Forelimb muscle (tissue), 1 donor: ENCODE measurements around the gene SRRM4. TPM values are rescaled to one million over a fixed set of nuclear protein-coding genes. Genes with fewer than 3 reads are reported as not detected.
"Not testable (repeated sequence)": the region's sequence is repeated elsewhere in the genome, so short reads cannot be mapped to it uniquely, and the experiment has no call there.

Experiments
- DNase-seq: peaks from one replicate; pipeline ENCODE4 v3.0.0-alpha.2; 2013; ENCODE audit warnings: low read depth
- polyA plus RNA-seq: library from polyadenylated mRNA; unstranded; fragments of 120-200 nt; gene quantifications from one replicate; pipeline ENCODE4 v1.2.1, GENCODE V29; 2013; ENCODE audit not compliant: insufficient read length

Gene SRRM4
- polyA plus RNA-seq, 1 donor, result 0.22 TPM

DNA sequence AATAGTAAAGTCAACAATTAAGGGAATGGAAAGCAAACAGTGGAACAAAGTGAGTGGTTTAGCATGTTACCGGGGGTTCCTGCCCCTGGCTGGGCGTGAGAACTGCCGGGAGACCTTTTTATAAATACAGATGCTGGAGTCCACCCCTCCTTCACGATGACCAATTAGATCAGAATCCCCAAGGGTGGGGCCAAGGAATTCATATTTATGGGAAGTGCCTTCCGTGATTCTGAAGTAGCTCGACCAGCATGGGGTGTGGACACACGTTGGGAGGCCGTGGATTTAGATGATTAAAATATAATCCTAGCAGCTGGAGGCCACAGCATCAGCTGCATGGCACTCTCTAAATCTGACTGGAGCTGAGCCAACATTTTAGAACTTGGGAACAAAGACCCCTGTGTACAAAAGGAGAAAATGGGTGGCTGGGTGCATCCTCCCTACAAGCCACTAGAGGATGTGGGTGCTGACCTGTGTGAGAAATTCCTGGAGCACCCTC is 87.9 kb downstream of the SRRM4 start:
- no peak for DNase-seq

DNA sequence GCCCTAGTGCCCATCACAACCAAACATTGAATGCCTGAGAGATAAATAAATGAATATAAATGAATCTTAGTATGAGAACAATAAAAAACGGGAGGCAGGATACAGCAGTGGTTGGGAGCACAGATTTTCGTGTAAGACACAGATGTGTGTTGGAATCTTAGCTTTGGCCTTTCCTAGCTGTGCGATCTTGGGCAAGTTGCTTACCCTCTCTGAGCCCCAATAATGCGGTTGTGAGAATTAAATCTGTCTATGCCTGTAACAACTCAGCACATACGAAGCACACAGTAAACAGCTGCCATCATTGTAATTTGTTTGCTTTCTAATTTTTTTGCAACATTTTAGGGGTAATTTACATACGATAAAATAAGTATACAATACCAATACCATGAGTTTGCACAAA is 89.8 kb downstream of the SRRM4 start:
- DNase-seq, result no peak

DNA sequence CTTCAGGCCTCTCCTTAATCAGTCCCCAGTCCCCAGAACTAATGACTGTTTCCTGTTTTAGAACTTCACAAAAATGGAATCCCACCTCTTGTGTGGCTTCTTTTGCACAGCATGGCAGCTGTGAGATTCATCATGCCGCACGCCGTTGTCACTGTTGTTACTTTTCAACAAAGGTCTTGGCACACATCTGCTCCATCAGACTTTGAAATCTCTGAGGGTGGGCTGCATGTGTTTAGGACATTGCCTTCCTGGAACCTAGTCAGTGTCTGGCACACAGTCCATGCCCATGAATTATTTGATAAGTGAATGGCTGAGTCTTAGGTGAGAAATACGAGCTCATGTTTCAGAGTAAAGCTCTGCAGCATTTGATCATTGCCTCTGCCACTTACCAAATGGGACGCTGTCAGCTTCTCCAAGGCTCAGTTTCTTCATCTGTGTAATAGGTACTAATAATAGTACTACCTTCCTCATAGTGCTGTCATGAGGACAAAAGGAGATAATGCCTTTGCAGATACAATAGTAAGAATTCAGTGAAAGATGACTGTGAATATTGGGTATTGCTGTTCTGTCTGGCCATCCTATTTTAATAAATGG is 90.4 kb downstream of the SRRM4 start:
- no peak for DNase-seq

DNA sequence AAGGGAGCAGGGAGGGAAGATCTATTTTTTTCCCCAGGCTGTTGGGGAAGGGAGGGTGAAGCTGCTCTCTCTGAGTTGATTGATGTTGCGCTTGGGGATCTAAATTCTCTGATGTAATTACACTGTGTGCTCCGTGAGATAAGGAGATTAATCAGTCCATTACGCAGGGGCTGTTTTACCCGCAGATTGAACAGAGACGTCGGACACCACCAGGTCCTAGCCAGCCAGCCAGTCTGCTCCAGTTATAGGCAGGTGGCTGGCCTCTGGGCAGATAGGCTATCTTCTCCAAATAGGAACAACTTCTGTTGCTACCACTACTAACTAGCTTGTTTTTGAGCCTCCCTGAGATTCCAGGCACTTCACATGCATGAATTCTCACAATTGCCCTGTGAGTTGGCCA is 91.1 kb downstream of the SRRM4 start:
- no peak for DNase-seq

DNA sequence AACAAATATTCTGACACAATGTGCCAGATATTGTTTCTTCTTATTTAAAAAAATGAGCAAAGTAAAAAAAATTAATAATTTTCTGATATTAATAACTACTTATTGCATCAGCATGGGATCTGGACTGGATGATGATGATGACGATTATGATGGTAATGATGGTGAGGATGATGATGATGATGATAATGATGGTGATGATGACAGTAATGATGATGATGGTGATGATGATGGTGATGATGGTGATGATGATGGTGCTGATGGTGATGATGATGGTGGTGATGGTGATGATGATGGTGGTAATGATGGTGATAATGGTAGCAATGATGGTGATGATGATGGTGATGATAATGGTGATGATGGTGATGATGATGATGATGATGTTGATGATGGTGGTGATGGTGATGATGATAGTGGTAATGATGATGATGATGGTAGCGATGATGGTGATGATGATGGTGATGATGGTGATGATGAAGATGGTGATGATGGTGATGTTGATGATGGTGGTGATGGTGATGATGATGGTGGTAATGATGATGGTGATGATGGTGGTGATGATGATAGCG is 94.0 kb downstream of the SRRM4 start:
- no peak for DNase-seq

DNA sequence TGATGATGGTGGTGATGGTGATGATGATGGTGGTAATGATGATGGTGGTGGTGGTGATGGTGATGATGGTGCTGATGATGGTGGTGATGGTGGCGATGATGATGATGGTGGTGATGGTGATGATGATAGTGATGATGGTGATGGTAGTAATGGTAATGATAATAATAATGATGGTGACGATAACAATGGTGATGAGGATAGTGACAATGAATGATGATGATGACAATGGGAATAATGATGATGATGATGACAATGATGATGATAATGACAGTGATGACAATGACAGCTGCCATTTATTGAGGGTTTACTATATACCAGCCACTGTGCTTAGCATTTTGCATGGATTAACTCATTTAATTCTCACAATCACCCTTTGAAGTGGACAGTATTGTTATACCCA is 94.6 kb downstream of the SRRM4 start:
- no peak for DNase-seq

DNA sequence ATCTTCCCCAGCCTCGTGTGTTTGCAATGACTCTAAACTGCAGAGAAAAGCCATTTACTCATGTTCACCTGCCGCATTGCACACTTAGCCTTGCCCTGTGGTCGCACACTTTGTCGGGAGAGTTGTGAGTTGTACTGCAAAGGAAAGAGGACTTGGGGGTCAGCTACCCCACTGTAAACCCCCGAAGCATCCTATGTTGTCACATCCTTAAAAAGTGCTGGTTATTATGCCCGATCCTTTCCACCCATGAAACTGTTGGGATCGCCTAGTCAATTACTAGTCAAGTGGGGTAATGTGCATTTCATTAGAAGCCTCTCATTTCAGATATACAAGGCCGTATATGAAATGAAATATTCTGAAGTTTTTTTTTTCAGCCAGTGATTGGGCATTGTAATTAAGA is 98.2 kb downstream of the SRRM4 start:
- no peak for DNase-seq

DNA sequence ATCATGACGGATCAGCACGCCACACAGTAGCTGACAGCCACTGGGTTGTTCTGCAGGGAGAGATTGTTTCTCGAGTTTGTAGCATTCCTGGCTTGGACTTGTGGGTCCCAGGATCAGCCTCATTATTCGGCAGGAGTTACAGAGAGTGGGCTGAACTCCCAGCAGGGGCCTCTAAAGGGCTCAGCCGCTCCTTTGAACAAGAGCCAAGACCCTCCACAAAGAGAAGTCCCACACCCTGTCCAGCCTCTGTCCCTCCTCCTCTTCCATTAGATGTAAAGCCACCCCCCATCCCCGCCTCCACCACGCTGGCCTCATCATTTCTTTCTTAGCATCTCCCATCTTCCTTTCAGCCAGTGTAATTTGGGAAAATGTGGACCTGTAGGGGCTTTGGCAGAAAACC is 100.7 kb downstream of the SRRM4 start:
- DNase-seq, result no peak

DNA sequence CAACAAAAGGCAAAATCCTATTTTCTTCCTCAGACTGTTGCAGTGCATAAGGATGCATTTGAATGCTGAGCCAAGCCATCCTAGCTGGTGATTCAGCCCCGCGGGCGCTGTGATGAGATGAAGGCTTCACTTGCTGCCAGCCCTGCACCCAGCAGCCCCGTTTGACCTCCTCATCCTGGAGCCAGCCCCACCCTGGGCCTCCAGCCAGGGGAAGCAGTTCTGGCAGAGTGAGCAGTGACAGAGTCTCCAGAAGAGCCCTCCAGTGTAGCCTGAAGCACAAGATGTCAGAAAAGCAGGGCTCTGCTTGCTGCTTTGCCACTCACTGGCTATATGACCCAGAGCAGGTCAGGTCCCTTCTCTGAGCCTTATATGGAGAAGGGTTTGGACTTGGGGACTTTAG is 101.2 kb downstream of the SRRM4 start:
- no peak for DNase-seq

DNA sequence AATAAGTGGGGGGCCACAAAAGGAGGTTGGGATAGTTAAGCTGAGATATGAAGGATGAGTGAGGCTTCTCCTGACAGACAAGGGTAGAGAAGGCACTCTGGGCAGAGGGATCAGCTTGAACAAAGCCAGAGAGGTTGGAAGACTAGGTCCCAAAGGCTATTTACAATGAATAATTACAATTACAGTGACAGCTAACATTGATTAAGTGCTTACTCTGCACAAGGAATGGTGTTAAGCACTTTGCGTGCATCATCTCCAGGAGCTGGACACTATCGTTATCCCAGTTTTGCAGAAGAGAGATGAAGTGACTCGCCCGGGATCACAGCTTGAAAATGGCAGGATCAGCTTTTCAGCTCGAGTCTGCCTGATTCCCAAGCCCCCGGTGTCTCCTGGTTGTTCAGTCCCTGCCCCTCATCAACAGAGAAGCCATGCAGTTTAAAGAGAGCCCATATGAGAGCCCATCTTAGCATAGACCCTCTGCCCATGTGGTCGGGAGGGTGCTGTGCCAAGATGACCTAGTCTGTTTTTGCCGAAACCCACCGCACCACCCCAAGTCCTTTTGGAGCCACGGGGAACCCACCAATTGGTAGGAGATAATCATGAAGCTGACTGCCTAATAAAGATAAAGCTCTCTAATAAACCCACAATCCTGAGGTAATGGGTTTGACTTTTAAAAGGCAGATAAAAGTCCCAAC is 107.5 kb downstream of the SRRM4 start:
- DNase-seq, result no peak

DNA sequence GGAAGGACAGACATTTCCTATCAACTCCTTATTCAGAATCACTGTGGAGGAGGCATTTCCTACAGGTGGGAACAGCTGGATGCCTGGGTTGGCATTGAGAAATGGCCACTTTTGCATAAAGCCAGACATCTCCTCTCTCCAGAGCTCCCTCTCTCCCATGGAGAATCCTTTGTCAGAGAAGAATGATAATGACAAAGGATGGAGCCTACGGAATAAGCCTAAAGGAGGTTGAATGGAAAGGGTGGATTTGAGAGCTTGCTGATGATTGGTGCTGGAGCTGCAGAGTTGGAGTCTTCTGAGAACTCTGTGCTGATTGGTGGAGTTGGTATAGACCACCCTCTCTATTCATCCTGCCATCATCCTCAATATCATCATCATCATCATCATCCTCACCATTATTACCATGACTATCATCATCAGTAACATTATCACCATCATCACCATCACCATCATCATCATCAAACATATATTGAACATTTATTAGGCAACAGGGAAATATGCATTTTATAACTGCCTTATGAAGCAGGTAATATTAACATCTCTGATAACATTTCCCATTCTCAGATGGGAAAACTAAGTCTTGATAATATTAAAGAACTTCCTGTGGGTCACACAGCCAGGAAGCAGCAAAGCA is 108.2 kb downstream of the SRRM4 start:
- DNase-seq, result no peak

DNA sequence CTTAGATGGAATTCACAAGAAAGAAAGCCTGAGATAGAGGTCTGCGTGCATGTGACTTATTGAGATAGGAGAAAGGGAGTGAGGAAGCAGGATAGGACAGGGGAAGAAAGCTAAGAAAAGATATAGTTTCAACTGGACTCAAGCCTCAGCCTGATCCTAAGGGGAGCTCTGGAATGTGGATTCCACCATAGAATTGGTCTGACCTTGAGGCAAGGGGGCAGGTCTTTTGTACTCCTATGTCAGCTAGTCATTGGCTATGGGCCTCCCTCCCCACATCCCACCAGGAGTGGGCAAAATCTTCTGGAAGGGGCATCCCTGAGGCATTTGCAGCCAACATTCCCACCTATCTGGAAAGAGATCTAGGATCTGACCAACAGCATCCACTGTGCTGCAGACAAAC is 108.9 kb downstream of the SRRM4 start:
- no peak for DNase-seq

DNA sequence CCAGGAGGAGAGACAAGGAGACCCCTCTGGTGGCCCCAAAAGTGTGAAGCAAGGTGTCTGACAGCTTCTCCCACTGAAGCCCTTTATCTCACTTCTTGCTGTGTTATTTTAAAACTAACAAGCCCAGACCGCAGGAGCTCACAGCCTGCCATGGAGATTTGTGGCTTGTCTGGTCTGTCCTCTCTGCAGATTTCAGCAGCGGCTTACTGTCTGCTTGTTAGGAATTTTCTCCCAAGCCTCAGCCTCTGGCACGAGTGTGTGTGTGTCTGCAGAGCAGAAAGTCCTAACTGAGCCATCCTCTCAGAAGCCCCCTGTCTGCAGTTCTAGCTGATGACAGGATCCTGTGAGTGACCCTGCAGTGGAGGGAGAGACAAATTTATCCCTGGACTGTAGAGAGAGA is 109.5 kb downstream of the SRRM4 start:
- DNase-seq, result no peak

DNA sequence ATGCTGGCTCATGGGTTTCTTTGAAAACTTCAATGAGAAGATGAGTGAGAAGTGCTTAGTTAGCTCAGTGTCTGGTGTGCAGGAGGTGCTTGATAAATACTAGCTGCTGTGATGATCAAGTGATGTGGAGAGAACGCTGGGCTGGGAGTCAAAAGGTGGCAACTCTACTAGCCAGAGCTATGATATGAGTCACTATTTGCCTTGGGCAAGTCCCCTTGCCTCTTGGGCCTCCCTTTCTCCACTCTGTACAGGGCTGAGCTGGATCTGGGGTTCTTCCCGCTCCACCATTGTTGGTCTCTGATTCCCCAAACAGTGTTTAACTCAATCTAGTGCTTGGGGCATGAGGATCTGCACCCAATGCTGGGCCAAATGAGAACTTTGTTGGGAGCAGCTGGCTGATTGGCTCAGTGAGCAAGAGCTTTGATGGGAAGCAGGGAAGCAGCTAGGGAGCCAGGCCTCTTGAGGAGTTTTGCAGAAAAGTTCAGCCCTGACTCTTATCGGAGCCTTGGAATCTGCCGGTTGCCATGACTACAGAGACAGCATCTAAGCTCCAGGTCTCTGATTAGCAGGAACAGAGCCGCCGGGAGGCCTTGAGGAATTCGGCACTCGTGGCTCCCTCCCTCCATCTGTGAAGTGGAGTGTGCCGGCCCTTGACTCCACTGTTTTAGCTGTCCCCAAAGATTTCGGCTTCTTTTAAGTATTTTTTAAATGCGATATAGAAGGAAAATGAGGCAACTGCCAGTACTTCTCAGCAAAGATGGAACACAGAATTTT is 115.3 kb downstream of the SRRM4 start:
- DNase-seq, result no peak

DNA sequence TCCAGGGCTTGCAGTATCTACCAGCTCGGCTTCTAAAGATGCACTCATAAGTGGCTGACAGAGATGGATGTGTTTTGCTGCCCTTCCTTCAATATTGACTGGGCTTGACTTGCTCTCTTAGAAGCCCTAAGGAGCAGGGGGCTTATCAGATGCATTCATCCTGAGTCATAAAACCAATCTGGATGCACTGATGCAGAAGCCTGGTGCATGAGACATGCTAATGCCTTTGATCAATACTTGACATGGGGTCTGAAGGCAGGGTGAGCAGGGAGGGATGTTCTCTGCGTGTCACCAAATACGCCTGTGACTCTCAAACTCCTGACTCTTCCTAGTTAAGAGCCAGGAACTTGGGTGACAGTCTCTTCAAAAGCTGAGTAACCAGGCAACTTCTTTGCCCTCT is 119.6 kb downstream of the SRRM4 start:
- DNase-seq, result no peak

DNA sequence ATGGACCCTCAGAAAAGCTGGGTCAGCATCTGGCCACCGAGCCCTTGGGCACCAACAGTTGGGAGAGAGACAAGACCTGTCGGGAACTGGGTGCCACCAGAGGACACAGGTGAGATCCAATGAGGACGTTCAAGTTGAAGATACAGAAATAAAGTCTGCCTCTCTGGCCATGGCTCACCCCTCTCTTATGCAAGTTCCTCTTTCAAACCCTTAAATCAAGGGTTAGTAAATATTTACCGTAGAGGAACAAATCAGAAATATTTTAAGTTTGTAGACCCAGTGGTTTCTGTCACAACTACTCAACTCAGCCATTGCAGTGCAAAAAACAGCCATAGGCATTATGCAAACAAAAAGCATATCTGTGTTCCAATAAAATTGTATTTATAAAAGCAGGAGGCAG is 120.9 kb downstream of the SRRM4 start:
- DNase-seq, result no peak

DNA sequence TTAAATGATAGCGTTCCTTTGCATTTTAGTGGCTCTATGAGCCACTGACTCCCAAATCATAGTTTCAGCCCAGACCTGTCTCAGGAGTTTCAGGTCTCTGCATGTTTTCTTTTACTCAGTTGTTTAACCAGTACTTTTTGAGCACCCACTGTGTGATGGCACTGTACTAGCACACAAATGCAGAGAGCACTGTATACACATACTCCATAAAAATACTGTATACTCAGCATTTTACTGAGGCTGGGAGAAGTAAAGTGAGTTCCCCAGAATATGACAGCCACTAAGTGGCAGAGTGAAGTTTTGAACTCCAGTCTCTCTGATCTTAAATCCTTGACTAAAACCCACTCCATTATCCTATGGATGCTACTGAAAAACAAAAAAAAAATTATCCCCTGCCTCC is 121.4 kb downstream of the SRRM4 start:
- DNase-seq, result no peak

DNA sequence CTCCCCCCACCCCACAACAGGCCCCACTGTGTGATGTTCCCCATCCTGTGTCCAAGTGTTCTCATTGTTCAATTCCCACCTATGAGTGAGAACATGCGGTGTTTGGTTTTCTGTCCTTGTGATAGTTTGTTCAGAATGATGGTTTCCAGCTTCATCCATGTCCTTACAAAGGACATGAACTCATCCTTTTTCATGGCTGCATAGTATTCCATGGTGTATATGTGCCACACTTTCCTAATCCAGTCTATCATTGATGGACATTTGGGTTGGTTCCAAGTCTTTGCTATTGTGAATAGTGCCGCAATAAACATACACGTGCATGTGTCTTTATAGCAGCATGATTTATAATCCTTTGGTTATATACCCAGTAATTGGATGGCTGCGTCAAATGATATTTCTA is 123.6 kb downstream of the SRRM4 start:
- DNase-seq, result not testable (repeated sequence)

DNA sequence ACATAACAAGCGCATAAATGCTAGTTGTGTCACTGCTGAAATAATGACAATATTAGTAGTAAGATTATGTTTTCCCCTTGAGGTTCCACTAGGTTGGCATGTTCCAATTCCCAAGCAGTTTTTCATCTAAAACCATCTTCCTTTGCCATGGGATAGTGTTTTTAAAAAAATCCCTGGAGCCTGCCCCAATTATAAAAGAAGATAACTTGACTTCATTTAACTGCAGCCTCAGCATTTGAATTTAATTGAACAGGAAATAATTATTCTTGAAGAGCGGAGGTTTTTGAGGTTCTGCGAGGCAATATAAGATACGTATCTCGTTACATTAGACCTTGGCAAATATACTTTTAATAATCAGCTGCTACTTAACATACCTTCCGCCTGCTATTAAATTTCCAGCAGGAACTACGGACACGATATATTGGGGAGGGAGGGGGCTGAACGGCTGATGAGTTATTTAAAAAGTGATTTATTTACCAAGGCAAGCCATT is 132.2 kb downstream of the SRRM4 start:
- DNase-seq, result no peak

DNA sequence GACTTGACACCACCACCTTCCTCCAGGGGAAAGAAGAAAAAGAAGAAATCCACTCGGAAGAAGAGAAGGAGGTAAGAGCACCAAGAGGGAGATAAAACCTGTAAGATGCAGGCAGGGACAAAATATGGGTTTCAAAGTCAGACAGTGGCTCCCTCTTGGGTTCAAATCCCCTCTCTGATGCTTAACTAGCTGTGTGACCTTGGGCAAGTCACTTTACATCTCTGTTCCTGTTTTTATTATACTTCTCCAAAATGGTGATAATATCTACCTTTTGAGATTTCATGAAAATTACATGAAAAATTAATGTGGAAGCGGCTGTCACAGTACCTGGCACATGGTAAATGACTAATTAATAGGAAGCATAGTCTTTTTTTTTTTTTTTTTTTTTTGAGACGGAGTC is 133.0 kb downstream of the SRRM4 start:
- no peak for DNase-seq

DNA sequence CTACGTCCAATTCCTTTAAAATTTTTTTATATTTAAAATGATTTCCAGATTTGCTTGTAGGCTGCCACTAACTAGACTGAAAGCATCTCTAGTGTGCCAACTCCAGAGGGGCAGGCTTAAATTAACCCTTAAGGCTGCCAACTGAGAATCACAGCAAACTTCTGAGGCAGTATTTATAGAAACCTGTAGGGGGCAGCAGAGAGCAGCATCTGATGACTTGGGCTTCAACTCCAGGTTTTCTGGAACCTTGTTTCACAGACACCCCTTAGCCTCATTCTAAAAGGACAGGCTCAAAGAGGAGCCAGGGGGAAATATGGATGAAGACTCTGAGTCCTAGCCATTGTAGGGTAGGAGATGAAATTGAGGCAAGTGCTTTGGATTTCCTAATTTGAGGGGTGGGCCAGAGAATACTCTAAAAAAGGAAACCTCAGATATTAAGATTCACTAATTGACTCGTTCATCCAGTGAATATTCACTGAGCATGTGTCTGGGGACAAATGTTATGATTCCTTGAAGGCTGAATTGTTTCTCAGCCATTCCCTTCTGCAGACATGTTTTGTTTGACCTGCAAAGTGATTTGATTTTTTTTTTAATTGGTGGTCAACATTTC is 134.1 kb downstream of the SRRM4 start:
- no peak for DNase-seq

DNA sequence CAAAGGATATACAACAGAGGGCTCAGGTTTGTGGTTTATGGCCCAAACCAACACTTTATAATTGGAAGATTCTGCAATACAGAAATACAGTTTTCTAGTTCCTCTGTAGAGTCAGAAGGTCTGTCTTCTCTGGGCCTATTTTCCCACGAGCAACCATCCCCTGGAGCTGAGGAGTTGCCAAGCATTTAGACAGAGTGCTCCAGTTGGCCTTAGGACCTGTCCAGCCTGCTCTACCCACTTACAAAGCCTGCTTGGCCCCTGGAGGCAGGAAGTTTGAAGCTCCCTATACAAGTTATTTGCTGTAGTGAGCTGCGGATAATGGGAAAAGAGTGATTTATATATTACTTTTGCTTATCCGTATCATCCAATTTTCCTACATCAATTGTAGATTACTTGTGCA is 136.6 kb downstream of the SRRM4 start:
- DNase-seq, result no peak
